AG20443 (cell line): ENCODE measurements around the gene PTPRD.

Experiments used
- DNase-seq: peaks from one replicate; pipeline ENCODE4 v3.0.0; 2012; ENCODE audit warnings: low spot score, mixed read lengths

Gene PTPRD

DNA sequence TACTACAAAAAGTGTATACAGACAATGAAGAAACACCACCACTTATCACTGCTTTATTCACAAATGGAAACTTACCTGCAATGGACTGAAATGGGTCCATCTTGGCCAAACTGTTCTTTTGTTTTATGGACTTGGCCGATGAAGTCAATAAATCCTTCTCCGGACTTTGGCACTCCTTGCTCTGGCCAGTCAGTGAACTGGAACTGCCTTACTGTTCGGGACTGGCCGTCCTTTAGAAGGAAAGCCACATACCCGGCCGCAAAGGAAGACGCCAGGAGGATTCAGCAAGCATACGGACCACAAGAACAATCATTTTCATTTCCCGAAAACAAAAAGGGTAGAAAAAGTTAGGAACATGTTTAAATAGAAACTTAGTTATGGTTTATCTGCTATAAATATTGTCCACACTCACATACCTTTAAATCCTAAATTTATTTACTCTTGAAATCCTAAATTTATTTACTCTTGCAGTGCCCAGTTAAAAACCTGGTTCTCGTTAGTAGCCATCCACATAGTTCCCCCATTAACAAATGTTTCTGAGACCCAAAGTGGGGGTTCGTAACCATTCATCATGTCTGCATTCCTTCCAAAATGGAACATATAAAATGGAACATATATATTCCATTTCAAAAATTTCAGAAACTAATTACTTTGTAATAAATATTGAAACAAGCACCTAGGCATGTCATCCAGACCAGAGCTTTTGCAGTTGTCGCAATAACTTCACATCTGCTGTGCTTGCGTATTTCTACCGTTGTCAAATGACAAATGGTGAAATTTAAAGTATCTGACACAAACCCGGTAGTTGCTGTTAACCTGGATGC lies 2281.1 kb downstream of the PTPRD start:
- DNase-seq = no peak

DNA sequence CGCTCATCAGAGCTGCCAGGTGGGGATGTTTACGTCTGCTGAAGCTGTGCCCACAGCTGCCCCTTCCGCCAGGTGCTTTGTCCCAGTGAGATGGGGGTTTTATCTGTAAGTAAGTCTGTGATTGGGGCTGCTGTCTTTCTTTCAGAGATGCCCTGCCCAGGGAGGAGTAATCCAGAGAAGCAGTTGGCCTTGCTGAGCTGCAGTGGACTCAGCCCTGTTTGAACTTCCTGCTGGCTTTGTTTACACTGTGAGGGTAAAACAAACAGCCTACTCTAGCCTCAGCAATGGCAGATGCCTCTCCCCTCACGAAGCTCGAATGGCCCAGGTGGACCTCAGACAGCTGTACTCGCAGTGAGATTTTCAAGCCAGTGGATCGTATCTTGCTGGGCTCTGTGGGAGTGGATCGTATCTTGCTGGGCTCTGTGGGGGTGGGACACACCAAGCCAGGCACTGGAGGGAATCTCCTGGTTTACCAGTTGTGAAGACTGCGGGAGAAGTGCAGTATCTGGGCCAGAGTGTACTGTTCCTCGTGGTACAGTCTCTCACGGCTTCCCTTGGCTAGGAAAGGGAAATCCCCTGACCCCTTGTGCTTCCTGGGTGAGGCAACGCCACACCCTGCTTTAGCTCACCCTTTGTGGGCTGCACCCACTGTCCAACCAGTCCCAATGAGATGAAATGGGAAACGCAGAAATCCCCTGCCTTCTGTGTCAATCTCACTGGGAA lies 2283.1 kb downstream of the PTPRD start:
- DNase-seq = no peak

DNA sequence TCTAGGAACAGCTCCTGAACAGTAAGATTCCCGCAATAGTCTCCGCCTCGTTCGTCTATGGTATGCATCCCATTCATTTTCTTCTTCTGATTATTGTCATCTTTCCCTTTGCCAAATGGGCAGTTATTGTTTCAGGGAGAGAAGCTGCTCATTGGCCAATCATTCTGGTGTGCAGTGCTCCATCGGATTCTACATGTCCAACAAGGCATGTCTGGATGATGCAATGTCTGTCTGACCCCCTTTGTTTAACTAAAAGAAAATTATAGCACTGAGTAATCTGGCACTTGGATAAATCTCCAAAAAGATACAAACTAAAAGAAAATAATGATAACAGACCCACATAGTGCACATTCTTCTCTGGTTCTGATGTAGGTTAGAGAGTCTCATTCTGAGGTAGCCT lies 2297.6 kb downstream of the PTPRD start:
- DNase-seq = no peak

DNA sequence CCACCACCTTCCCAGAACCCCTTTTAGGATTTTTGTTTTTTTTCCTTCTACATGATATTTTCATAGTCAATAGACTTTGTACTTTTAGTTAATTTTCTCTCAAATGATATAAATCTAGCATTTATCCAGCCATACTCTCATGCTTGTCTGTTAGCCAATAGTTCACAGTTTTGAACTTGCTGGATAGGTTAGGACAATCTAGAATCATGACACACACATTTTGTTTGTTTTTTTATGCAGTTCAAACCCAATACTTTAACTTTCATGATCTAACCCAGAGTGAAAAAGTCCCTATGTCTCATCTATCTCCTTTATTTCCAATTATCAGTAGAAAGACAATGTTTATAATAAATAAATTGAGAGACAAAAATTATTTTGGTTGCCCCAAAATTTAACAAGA lies 2303.5 kb downstream of the PTPRD start:
- DNase-seq = no peak

DNA sequence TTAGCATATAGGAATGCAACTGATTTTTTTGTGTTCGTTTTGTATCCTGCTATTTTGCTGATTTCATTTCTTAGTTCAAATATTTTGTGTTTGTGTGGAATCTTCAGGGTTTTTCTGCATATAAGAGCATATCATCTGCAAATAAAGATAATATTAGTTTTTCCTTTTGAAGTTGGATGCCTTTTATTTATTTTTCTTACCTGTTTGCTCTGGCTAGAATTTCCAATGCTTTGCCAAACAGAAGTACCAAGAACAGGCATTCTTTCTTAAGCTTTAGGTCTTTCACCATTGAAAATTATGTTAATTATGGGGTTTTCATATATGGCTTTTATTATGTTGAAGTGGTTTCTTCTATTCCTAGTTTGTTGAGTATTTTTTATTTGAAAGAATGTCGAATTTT lies 2308.1 kb downstream of the PTPRD start:
- DNase-seq = no peak

DNA sequence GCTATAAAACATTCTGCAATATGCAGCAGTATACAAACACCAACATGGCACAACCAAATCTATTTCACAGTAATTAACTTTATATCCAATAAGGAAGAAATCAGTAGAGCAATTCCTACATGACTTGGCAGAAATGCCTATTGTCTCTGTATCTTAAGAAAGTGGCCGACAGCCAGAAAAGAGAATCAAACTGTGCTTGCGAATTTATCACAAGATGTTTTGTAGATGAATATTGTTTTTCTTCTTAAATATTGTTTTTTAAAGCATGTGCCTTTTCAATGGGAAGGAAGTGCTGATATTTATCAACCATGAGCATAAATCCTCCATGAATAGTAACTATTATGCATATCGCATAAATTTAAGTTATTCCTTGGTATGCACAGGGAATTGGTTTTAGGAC lies 2311.5 kb downstream of the PTPRD start:
- DNase-seq = no peak

DNA sequence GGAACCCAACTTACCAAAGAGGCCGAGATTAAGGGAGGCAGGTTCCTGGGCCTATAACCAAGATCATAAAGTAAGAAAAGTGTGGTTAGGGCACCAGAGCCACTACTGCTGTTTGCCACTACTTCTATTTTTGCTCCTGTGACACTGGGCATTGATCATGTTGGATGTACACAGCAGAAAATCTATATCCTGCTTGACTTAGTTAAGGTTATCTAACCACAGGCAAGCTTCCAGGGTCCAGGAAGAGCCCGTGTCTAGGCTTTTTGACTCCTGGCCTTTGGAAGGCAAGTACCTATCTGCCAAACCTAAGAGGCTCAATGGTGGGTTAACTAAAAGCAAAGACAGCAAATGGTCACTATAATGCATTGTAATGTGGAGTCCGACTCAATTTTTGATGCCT lies 2315.8 kb downstream of the PTPRD start:
- DNase-seq = no peak

DNA sequence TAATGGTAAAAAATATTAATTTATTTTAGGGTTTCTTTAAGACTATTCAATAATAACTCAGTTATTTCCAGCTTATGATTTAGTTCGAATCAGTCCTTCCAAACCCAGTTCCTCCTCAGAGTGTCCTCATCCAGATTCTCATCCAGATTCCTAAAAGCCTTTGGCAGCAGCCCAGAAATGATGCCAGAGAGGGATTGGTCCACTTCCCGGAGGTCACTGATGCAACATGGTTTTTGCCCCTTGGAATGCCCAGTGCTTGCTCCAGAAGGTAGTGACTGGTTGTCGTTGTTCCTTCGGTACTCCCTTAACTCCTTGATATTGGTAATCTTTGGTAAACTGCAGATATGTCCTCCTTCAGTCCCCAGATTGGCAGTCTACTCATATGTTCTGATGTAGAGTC lies 2320.1 kb downstream of the PTPRD start:
- no peak for DNase-seq

DNA sequence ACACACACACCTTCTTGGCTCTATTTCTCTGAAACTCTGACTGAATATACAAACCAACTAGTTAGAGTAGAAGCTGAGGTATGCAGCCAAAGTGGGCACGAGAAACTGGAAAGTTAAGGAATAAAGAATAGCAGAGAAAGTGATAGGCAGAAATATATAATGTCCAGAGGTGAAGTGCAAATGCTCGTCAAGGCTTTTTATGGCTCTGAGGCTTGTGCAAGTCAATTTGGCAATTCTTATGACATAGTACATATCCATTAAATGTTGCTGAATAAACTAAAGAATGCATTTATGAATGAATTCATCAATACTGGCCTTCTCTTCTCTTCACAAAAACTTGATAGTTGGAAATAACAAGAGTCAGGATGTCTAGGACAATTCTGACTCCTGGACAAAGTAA lies 2323.1 kb downstream of the PTPRD start:
- DNase-seq = no peak

DNA sequence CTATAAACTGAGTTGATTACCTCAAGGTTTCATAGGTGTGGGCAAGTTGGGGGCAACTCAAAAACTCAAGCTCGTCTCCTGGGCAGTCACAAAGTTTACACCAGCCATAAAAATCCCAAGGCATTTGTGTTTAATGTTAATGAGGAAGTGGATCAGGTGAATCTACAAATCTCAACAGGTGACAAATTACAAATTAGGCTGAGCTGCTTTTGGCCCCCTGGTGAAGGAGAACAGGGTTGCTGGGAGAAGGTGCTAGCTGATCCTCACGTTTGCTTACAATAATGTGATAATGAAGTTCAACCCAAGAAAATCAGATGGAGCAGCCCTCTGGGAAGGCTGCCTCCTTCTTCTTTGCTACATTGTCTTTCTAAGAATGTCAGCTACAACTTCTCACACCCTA lies 2324.8 kb downstream of the PTPRD start:
- no peak for DNase-seq

DNA sequence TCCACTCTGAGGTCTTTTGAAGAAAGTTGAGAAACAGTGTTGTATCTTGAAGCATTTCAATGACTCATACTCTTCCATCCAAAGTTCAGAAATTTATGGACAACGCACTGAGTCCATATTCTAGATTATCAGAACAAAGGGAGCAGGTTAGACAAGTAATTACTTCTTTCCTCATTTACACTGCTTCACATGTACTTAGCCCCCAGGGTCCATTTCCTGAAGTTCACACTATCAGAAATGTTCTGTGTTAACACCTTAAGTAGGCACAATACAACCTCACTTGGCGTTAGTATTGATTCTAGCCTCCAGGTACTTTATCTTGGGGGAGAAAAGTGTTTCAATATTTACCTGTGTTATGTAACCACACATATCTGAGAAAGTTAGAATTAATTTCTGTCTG lies 2325.3 kb downstream of the PTPRD start:
- no peak for DNase-seq

DNA sequence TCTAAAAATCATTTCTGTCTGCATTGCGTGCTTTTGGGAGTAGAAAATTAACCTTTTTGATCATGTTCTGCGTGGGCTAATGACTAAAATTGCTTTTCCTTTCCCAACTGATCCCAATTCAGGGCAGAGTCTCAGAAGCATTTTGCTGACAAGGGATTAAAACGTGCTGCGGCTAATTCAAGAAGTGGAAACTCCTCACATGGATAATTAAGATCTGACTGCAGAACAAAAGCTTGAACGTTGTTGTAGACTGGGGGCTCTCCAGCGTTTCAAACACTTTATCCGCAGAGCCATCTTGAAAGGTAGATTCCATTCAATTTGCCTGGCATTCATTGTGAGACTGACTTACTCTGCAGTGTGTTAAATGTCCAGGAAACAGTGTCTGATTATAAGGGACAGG lies 2327.9 kb downstream of the PTPRD start:
- no peak for DNase-seq

DNA sequence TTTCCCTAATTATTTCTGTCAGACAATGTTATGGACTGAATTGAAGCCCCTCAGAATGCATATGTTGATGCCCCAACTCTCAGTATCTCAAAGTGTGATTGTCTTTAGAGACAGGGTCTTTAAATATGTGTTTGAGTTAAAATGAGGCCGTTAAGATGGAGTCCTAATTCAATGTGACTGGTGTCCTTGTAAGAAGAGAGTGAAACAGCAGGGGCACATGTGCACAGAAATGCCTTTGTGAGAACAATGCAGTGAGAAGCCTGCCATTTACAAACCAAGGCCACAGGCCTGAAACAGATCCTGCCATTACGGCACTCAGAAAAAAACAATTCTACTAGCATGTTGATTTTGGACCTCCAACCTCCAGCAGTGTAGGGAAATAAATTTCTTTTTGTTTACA lies 2330.3 kb downstream of the PTPRD start:
- no peak for DNase-seq

DNA sequence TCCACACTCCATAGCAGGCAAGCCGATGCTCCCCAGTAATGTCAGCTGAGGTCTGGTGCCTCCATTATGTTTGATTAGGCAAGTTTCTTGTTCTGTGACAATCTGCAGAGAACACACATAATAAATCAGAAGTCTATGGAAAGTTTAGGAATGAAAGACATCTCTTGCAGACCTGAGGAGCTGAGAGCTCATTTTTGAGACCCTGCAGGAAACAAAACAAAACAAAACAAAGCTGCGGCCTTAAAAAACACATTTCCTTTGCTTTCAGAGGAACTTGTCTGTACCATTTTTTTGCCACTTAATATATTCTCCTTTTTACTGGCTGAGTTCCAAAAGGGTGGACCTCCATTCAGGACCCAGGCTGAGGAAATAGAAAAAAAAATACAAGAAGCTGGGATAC lies 2332.0 kb downstream of the PTPRD start:
- DNase-seq = no peak

DNA sequence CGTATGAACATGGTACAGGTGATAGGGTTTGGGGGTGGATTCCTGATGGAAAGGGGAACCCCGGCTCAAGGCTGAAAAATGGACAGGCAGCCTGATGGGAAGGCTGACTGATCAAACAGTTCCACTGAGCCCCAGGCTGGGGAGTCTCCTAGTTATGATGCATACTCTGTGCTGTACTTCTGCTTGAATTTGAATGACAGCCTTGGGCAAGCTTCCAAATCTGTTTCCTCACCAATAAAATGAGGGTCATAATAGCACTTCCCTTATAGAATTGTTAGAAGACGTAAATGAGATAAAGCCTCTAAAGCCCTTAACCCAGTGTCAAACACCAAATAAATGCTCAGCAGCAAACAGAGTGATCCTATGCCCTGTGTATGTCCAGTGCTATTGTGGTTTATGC lies 2334.8 kb downstream of the PTPRD start:
- no peak for DNase-seq

DNA sequence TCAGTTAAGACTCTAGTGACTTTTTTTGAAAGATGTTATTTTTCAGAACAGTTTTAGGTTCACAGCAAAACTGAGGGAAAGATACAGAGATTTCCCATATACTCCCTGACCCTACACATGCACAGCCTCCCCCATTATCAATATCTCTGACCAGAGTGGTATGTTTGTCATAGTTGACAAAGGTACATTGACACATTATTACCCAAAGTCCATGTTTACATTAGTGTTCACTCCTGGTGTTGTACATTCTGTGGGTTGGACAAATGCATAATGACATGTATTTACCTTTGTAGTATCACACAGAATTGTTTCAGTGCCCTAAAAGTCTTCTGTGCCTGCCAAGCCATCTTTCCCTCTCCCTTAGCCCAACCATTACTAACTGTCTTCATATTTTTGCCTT lies 2342.6 kb downstream of the PTPRD start:
- no peak for DNase-seq

DNA sequence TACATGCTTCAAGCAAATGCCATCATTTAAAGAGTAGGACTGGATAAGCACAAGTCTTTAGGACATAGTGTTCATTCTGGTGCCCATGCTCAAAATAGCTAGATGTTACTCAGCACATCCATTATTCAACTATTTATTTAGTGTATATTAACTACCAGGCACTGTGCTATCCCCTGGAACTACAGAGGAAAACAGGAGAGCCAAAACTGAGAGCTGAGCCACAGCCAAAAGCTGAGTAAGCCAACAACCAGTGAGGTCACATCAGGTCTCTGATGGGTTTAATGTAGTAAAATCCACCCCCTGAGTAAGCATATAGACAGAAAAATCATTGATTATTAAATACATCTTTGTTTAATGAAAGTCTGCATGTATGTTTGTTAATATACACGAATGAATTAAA lies 2343.9 kb downstream of the PTPRD start:
- no peak for DNase-seq

DNA sequence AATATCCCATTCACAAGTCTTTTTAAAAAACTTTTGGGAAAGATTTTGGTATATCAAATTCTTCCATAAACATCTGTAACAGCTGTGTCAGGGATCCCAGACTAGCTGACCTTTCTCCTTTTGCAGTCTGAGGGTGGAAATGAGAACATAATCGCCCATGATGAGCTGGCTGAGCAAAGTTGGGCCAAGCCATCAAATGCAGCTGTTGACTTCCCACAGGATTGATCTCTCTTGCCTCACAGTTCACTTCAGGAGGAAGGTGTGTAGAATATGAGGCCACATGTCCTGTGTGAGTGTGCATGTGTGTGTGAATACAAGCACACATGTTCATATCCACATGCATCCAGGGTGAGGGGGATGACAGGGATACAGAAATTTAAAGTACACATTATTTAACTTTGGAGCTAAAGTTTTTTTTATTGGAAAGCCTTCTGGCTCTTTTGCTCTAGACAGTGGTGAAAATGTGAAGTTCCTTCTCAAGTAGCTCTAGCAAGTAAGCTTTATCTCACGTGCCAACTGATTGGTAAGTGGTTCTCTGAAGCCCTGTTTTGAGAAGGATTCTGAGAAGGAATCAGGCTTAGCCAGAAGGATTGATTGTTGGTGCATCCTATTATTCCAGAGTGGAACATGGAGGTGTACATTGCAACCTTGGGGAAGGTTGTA lies 2344.5 kb downstream of the PTPRD start:
- no peak for DNase-seq

DNA sequence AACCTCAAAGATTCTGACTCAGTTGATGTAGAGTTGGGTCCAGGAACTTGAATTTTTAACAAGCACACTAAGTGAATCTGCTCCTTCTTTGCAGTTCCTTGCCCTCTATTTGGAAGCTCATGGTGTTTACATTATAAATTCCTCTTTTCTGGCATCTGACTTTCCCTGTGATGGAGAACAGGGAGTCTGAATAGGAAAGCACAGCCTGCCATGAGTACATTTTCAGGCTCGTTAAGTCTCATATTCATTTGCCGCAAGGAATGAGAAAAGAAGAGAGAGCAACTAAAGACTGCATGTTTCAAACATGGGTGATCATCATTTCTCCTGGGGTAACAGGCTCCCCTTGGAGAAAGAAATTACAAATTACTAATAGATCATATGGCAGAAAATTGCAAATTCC lies 2345.2 kb downstream of the PTPRD start:
- DNase-seq = no peak

DNA sequence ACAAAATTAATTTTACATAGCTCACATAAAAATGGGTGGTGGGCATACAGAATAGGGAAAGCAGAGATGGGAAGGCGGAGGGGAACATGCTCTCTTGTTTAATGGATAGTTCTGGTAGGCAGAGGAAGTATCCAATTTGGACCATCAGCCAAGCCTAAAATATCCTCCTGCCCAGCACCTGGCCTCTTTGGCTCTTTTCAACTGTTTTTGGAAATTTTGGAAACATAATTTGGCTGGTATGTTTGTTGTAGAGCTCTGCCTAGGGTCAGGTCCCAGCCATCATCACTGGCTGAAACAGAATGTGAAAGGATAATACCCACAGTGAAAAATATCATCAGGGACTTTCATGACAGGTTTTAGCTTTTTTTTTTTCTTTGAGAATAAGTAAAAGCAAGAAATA lies 2345.9 kb downstream of the PTPRD start:
- DNase-seq = no peak

DNA sequence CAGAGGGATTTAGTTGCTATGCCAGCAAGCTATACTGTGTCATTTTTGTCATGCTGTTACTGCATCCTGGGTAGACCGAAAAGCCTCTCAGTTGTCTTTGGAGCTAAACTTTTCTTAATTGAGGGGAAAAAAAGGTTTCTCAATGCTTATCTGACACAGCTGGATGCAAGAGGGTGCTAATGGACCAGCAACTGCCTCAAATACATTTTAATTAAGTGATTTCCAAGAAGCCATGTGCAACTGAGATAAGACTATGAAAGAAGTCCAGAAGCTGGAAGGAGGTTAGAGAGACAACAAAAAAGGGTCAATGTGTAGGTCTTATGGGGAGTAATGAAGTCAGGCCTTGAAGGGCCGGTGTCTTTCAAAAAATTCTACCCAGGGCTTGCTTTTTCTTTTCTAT lies 2347.5 kb downstream of the PTPRD start:
- DNase-seq = no peak
